Stimulated activated effector memory CD8-positive, alpha-beta T cell treated with anti-CD3 and anti-CD28 coated beads, Interleukin-12 subunit alpha, Interleukin-12 subunit beta, amount 100 ng/mL, for 72 hours (primary cell): ENCODE data around the gene TM2D1.

Experiments
- ATAC-seq: fragments of 150-1000 bp; cut with Tn5 transposase; 2 replicates; pipeline ENCODE4 v1.10.0; 2021
- DNase-seq, 2 donors: peaks; one replicate each; pipeline ENCODE4 v3.0.0; 2021 to 2022; ENCODE audit warnings: low spot score in 2 of 2
- H3K27ac Mint-ChIP-seq: one replicate; pipeline ENCODE4 v1.8.0; 2022; ENCODE audit warnings: mild to moderate bottlenecking, mixed read lengths
- H3K36me3 Mint-ChIP-seq: one replicate; pipeline ENCODE4 v1.8.0; 2022; ENCODE audit warnings: mild to moderate bottlenecking, mixed read lengths
- H3K4me1 Mint-ChIP-seq: one replicate; pipeline ENCODE4 v1.8.0; 2022; ENCODE audit warnings: mixed read lengths
- H3K4me3 Mint-ChIP-seq: one replicate; pipeline ENCODE4 v1.8.0; 2022; ENCODE audit warnings: mild to moderate bottlenecking, mixed read lengths
- H3K9me3 Mint-ChIP-seq: one replicate; pipeline ENCODE4 v1.8.0; 2022; ENCODE audit warnings: mixed read lengths

Gene TM2D1

DNA sequence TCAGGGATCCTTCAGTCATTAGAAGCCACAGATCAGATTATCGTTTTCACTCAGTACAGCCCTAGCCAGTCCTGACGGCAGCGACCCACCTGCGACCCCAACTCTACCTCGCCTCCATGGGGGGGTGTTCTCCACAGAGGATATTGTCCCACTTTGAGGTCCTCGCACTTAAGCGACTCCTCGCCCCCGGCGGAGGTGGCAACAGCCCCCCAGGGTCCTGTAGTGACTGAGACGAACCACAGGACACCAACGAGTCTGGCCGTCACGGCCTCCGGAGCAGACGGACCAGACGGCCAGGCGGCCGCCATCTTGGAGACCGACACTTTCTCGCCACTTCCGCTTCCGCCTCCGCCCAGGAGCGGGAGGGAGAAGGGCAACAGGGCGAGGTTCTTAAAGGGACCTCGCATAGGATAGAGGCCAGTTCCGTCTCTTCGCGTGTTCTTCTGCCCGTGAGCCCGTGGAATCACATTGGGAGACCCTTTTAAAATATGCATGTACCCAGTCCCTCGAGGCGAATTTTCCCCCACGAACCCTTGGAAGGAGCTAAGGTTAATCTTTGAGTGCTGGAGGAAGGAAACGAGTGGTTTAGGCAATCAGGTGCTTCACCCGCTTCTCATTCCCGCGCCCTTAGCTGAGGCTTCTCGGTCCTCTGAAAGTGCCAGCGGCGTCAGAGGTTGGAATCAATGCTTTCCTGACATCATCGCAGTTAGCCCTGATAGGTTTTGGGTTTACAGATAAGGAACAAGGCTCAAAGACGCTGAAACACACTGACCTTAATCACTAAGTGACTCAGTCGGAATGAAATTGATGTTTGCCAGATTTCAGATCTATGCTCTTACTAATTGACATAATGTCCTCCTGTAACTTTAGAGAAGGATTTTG, at the start of gene TM2D1:
Gene TM2D1 (minus strand): TSS at position 329 of the 882 bp plus-strand sequence. CDS start 21 bp downstream, at position 308.
- ATAC-seq, result peak; percentile 97
- Mint-ChIP-seq H3K27ac (peak within 1 kb of the TSS; percentile 100), H3K9me3 (no peaks in the 10 kb centered on the region), H3K4me3 (peak within 1 kb of the TSS; percentile 99), H3K36me3 (peaks cover 49% of the 10 kb centered on the region), H3K4me1 (peaks cover 11% of the 10 kb centered on the region)
- peak; percentile 70 to 95 for DNase-seq

DNA sequence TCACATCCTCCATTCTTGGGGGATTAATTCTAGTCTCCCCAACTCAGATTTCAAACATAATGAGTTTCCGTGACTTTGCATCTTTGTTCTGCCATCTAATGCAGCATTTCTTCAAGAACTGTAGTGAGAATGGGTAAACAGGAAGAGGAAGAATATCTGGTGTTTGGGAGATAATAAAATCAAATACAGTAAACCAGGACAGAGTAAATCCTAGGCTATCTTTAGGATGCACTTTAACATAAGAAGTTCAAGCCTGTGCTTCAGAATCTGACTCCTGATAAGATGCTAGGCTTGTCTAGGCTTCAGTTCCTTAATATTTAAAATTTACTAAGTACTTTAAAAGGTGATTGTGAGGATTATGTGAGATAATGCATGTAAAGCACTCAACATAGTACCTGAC, 45.2 kb upstream of the TM2D1 start:
- no peaks in the 10 kb centered on the region for H3K4me1 Mint-ChIP-seq
- peaks cover 21% of the 10 kb centered on the region for H3K36me3 Mint-ChIP-seq
- H3K27ac Mint-ChIP-seq, result no peak overlapping the region
- no peak for DNase-seq
- H3K4me3 Mint-ChIP-seq, result no peak overlapping the region
- ATAC-seq, result no peak
- H3K9me3 Mint-ChIP-seq, result no peaks in the 10 kb centered on the region

DNA sequence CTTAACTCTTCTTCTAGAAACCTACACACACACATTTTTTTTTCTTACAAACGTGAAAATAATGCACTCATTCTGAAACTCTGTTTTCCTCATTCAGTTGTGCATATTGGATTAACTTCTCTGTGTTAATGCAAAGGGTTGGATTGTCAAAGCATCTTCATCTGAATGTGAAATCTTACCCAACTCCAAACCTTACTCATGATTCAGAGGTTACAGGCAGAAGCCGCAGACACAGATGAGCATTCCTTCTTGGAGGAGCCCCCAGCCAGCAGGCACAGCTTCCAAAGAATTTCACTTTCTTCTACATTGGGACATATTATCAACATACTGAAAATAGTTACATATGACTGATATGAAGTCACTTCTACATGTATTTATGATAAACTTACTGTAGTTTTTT, 33.0 kb upstream of the TM2D1 start:
- Mint-ChIP-seq H3K4me3 (no peak overlapping the region), H3K27ac (peak overlapping the region; percentile 9), H3K9me3 (no peaks in the 10 kb centered on the region), H3K4me1 (no peaks in the 10 kb centered on the region), H3K36me3 (no peaks in the 10 kb centered on the region)
- DNase-seq (no peak), ATAC-seq (no peak)

DNA sequence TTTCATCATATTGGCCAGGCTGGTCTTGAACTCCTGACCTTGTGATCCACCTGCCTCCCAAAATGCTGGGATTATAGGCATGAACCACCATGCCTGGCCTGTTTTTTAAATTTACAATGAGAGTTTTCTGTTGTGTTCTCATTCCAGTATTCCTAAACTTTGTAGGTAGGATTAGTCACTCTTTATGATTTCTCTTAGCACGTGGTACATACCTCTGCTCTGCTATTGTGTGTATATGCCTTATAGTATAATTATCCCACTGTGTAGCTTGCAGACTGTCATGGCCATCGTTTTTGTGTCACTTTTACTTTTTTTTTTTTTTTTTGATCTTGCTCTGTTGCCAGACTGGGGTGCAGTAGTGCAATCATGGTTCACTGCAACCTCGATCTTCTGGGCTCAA, 31.8 kb upstream of the TM2D1 start:
- Mint-ChIP-seq H3K27ac (peak overlapping the region; percentile 75), H3K36me3 (no peaks in the 10 kb centered on the region), H3K4me1 (no peaks in the 10 kb centered on the region), H3K4me3 (no peak overlapping the region), H3K9me3 (no peaks in the 10 kb centered on the region)
- DNase-seq (no peak), ATAC-seq (no peak)

DNA sequence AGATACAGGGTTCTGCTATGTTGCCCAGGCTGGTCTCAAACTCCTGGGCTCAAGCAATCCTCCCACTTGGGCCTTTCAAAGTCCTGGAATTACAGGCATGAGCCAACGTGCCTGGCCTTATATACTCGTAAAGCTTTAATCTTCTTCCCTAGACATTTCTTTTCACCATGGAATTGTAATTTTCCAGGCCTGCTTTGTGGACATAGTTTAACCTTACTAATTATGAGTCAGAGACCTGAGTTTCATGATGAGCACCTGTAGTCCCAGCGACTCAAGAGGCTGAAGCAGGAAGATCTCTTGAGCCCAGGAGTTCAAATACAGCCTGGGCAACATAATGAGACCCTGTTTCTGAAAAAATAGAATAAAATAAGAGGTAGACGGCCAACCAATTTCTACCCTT, 29.6 kb upstream of the TM2D1 start:
- no peak overlapping the region for H3K27ac Mint-ChIP-seq
- DNase-seq, result no peak
- no peaks in the 10 kb centered on the region for H3K4me1 Mint-ChIP-seq
- ATAC-seq, result no peak
- no peaks in the 10 kb centered on the region for H3K36me3 Mint-ChIP-seq
- no peaks in the 10 kb centered on the region for H3K9me3 Mint-ChIP-seq
- no peak overlapping the region for H3K4me3 Mint-ChIP-seq

DNA sequence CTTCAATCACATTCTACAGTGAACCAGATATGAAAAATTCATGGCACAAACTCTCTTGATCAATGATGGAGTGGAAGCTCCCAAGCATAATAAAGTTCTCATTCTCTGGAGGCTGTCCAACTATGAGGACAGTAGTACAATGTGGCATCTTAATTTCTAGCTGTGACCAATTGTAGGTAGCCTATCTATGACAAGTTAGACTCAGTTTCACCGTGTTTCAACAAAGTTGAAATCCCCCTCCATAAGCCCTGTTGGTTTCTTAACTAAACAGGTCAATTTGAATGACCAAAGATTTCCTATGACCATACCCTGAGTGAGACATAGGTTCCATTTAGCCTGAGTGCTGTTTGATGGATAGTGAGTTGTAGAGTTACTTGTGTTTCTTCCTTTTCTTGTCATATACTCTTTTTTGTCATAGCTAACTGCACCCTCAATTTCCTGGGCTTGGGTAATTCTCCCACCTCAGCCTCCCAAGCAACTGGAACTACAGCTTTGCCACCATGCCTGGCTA, 29.1 kb upstream of the TM2D1 start:
- Mint-ChIP-seq H3K9me3 (no peaks in the 10 kb centered on the region), H3K4me1 (no peaks in the 10 kb centered on the region), H3K27ac (no peak overlapping the region), H3K4me3 (no peak overlapping the region), H3K36me3 (no peaks in the 10 kb centered on the region)
- DNase-seq (no peak), ATAC-seq (peak; percentile 64)

DNA sequence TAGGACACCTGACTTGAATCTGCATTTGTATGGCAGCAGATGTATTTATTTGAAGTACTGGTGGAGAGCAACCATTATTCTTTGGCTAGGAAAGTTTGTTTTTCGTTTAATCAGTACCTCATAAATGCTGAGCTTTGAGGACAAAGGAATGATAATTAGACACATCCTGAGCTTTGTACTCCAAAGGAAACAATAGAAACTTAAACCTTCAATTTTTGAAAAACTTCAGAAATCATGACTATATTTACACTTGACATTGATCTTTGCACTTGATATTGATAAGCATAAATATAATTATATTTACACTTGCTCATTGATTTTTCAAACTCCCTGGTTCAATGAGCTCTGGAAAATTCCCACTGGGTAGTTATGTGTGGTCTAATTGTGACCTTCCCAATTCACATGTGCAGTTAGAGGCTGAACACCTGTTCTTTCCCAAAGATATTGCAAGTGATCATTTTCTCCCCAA, 28.0 kb upstream of the TM2D1 start:
- Mint-ChIP-seq H3K36me3 (no peaks in the 10 kb centered on the region), H3K9me3 (no peaks in the 10 kb centered on the region), H3K27ac (no peak overlapping the region), H3K4me3 (no peak overlapping the region), H3K4me1 (no peaks in the 10 kb centered on the region)
- DNase-seq (no peak), ATAC-seq (no peak)

DNA sequence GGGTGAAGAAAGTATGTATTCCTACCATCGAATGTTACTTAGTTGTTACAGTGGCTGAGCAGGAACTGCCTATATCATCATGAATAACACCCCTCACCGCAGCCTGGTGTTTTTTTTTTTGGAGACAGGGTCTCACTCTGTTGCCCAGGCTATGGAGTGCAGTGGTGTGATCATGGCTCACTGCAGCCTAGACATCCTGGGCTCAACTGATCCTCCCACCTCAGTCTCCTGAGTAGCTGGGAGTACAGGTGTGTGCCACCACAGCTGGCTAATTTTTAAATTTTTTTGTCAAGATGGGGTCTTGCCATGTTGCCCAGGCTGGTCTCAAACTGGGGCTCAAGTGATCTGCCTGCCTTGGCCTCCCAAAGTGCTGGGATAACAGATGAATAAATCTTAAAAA, 24.6 kb upstream of the TM2D1 start:
- DNase-seq, result no peak
- H3K9me3 Mint-ChIP-seq, result no peaks in the 10 kb centered on the region
- H3K4me1 Mint-ChIP-seq, result peaks cover 16% of the 10 kb centered on the region
- no peak overlapping the region for H3K27ac Mint-ChIP-seq
- no peak for ATAC-seq
- no peaks in the 10 kb centered on the region for H3K36me3 Mint-ChIP-seq
- H3K4me3 Mint-ChIP-seq, result no peak overlapping the region

DNA sequence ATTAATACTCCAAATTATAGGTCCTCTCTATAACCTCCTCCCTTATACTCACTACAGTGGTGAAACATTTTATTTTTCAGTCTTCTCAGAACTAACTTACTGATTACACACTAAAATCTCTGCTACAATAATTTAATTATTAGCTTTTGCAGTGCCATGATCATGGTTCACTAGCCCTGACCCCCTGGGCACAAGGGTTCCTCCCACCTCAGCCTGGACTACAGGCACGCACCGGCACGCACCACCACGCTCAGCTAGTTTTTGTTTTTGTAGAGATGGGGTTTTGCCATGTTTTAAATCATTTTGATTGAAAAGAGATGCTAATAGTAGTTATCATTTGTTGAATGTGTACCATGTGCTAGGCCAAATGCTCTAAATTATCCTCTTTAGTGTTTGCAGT, 23.6 kb upstream of the TM2D1 start:
- no peak overlapping the region for H3K27ac Mint-ChIP-seq
- no peaks in the 10 kb centered on the region for H3K9me3 Mint-ChIP-seq

DNA sequence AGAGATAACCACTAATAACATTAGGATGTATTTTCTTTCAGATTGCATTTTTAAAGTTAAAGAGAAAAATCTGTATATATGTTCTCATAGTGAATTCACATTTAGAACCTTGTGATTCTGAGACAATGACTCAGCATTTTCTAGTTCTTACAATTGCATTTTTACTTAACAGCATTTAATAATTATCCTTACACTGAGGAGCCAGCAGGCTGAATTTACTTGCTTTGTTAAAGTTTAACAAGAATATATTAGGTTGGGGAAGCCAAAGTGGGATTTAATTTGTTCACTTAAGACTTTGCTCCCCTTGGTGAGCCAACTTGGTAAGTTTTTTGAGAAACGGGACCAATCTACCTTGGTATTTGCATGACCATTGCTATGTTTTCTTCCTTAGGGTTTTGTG, 21.9 kb upstream of the TM2D1 start:
- H3K9me3 Mint-ChIP-seq, result no peaks in the 10 kb centered on the region
- DNase-seq (no peak), ATAC-seq (no peak)
- H3K4me3 Mint-ChIP-seq, result no peak overlapping the region
- H3K36me3 Mint-ChIP-seq, result no peaks in the 10 kb centered on the region
- H3K4me1 Mint-ChIP-seq, result peaks cover 26% of the 10 kb centered on the region
- peak overlapping the region; percentile 43 for H3K27ac Mint-ChIP-seq

More for the DNA sequence above, 23.6 kb upstream of the TM2D1 start:
- ATAC-seq, result no peak
- H3K4me1 Mint-ChIP-seq, result peaks cover 20% of the 10 kb centered on the region
- DNase-seq, result no peak
- no peaks in the 10 kb centered on the region for H3K36me3 Mint-ChIP-seq
- H3K4me3 Mint-ChIP-seq, result no peak overlapping the region

DNA sequence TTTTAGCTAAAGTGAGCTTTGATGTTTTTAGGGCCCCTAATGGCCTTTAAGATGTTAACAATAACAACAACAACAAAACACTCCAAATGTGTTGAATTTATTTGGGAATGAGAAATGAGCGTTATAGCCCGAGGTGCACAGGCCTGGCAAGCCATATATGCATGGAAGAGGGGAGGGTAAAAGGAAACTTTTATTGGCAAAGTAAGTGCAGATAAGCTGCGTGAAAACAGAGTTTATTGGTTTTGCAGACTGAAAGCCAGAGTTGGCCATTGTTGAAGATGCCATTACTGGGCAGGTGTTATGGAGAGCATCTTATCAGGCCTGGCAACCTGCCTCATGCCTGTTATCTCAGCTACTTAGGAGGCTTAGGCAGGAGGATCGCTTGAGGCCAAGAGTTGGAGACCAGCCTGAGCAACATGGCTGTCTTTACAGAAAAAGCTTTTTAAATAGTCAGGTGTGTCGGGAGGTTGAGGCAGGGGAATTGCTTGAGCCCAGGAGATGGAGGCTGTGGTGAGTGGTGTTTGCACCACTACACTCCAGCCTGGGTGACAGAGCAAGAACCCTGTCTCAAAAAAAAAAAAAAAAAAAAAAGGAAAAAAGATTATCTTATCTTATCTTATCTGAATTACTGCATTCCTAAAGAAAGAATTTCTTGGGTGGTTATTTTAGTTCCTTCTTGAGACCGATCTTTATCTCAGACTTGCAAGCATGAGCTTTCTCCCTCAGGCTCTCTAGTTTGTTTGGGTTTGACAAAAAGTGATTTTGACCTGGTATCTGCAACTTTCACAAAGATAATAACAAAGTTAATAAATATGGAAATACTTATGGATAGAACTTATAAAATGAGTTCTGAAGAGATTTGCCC, 19.0 kb upstream of the TM2D1 start:
- peak overlapping the region; percentile 82 for H3K4me3 Mint-ChIP-seq
- no peak for ATAC-seq
- no peaks in the 10 kb centered on the region for H3K36me3 Mint-ChIP-seq
- no peak for DNase-seq
- peaks cover 33% of the 10 kb centered on the region for H3K4me1 Mint-ChIP-seq
- no peaks in the 10 kb centered on the region for H3K9me3 Mint-ChIP-seq
- no peak overlapping the region for H3K27ac Mint-ChIP-seq

DNA sequence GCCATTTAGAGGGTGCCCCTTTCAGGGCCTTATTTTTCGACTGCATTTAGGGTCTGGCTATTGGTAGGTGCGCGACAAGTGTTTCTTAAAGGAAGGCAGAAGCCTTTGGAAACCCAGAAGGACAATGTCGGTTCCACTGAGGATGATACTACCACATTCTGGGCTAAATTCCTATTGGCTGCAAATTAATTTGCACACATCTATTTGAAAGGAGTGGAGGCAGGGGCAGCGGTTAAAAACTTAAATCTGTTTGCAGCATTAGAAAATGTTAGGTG, 18.4 kb upstream of the TM2D1 start:
- H3K4me1 Mint-ChIP-seq, result peaks cover 33% of the 10 kb centered on the region
- H3K4me3 Mint-ChIP-seq, result peak overlapping the region; percentile 82
- H3K27ac Mint-ChIP-seq, result peak overlapping the region; percentile 51
- DNase-seq (peak in 1 of 2 donors; percentile 53), ATAC-seq (no peak)
- no peaks in the 10 kb centered on the region for H3K36me3 Mint-ChIP-seq
- H3K9me3 Mint-ChIP-seq, result no peaks in the 10 kb centered on the region

DNA sequence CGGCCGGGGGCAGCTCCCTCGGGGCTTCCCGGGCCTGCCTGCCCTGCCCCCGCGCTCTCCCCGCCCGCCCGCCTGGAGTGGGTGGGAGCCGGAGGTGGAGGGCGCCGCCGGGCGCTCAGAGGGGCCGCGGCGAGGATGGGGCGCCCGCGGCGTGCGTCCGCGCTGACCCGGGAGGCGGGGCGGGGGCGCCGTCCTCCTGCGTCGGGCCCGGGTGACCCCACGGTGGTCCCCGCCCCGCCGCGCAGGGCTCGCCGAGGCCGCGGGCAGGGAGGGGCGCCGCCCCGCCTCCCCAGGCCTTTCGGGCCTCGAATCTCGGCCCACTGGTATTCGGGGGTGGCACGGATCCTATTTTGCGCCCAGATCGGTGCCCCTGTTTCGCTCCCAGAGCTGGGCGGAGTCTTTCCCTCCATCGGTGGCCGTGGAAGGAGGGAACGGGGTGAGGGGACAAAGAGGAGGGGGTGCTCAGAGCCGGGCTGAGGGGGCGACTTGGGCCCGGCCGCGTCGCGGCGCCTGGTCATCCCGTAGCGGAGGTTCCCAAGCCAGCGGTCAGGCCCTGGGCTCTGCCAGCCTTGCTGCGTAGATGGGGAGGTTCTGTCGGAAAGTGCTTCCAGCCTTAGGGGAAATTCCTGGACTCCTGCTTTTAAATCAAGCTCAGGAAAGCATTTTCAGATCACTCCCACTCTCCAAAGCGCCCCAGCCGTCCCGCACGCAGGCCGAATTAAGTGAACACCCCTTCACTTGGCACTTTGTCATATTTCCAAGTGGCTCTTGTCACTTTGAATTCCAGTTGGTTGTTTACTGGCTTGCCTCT, 17.9 kb upstream of the TM2D1 start:
- DNase-seq (peak in 1 of 2 donors; percentile 7), ATAC-seq (peak; percentile 76)
- H3K27ac Mint-ChIP-seq, result peak overlapping the region; percentile 51
- peak overlapping the region; percentile 82 for H3K4me3 Mint-ChIP-seq
- no peaks in the 10 kb centered on the region for H3K36me3 Mint-ChIP-seq
- peaks cover 33% of the 10 kb centered on the region for H3K4me1 Mint-ChIP-seq
- H3K9me3 Mint-ChIP-seq, result no peaks in the 10 kb centered on the region

DNA sequence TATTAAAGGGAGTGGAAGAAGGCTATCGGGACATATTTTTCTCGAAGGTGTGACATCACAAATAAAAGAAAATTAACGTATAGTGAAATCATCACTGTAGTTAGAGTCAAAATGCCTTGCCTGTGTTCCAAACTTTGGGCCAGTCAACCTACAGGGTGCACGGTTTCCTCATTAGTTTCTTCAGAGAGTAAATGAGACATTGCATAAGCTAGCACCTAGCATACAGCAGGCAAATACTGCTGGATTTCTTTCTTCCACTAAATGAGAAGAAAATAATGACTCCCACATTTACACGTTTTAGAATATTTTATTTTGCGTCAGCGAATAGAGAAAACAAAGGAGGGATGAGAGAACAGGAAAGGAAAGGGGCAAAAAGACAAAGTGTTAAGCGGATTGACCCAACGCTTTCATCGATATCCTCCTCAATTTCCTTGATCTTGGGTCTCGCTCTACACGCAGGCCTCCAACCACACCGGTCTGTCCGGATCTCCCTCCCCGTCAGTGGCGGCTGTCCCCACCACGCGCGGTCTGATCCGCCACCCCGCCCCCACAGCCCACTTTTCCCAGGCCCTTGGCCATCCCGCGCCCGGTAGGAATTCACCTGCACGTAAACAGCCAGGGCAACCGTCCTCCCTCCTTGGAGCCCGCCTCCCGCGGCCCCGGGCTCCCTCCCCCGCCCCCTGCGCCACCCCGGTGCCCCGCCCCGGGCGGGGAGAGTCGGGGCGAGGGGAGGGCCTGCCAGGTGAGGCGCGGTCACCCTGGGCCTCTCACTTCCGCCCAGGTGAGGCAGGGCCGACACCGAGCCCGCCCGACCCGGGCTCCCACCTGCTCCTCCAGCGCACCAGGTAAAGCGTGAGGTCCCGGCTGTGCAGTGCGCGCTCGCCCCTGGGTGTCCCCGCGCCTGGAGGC, 17.0 kb upstream of the TM2D1 start, which contains the start of gene PATJ:
Gene PATJ (plus strand): TSS at position 770 of the 909 bp plus-strand sequence. CDS start 20,413 bp downstream, outside the sequence.
- Mint-ChIP-seq H3K9me3 (no peaks in the 10 kb centered on the region), H3K4me3 (peak within 1 kb of the TSS; percentile 82), H3K36me3 (no peaks in the 10 kb centered on the region), H3K27ac (peak within 1 kb of the TSS; percentile 94), H3K4me1 (peaks cover 26% of the 10 kb centered on the region)
- DNase-seq (peak; percentile 51 to 81), ATAC-seq (peak; percentile 90)
